ENCODE data around the gene SLC22A16. TPM values are rescaled to one million over a fixed set of nuclear protein-coding genes. Genes with fewer than 3 reads are reported as not detected.

Gene SLC22A16
- polyA plus RNA-seq, 1 of the 3 experiments (the other 2 are of a cell fraction): not detected

DNA sequence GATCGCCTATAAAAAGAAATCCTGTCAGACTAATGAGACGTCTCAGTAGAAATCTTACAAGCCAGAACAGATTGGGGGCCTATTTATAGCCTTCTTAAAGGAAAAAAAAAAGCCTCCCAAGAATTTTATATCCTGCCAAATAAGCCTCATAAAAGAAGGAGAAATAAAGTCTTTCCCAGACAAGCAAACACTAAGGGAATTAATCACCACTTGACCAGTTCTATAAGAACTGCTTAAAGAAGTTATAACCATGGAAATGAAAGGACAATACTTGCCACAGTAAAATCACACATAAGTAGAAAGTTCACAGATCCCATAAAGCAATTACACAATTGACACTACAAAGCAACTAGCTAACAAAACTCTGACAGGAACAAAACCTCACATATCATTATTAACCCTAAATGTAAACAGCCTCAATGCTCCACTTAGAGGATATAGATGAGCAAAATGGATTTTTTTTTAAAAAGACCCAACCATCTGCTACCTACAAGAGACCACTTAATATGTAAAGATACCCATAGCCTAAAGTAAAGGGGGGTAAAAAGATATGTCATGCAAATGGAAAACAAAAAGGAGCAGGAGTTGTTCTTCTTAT is 13.4 kb downstream of the SLC22A16 start:
- no peak for DNase-seq
- WGBS (ENCODE audit: low lambda C conversion rate): 23% methylated on average over 2 of the region's 2 CpGs
- Histone ChIP-seq H3K27me3 (ENCODE audit: insufficient read depth) (no peaks in the 10 kb centered on the region), H3K79me2 (ENCODE audit: insufficient read depth) (no peaks in the 10 kb centered on the region), H3F3A (replicated peaks; ENCODE audit: insufficient read depth) (no peaks in the 10 kb centered on the region), H3K4me2 (no peak overlapping the region), H3K9me2 (no peaks in the 10 kb centered on the region), H3K27ac (ENCODE audit: low read depth in 2 of 2, low read length in 1 of 2) (no peak overlapping the region), H4K20me1 (ENCODE audit: insufficient read depth) (no peaks in the 10 kb centered on the region), H3K4me1 (ENCODE audit: control insufficient read depth in 1 of 2, insufficient read depth in 2 of 2, low read depth in 1 of 2, low read length in 1 of 2) (no peaks in the 10 kb centered on the region), H3K4me3 (ENCODE audit: low read depth in 2 of 2, low read length in 1 of 2) (no peak overlapping the region), H3K36me3 (replicated peaks in 1 of 2; ENCODE audit: control insufficient read depth in 1 of 2, insufficient read depth in 2 of 2, low read length in 1 of 2) (no peaks in the 10 kb centered on the region), H2AFZ (ENCODE audit: low read depth) (no peak overlapping the region), H3K9ac (no peak overlapping the region), H3K9me3 (no peaks in the 10 kb centered on the region; the same call in 1 of the 2 replicates)
- TF ChIP-seq TCF12 (IDR thresholded peaks at IDR 0.05) (no peak), FOXM1 (IDR thresholded peaks at IDR 0.05; ENCODE audit: low read depth) (no peak), SIN3A (IDR thresholded peaks at IDR 0.05; ENCODE audit: borderline replicate concordance, low read depth, low read length) (no peak), FOXJ3 (CRISPR knock-in tag; IDR thresholded peaks at IDR 0.05) (no peak), RCOR1 (IDR thresholded peaks at IDR 0.05; ENCODE audit: low read length) (no peak), NRF1 (IDR thresholded peaks at IDR 0.05; ENCODE audit: low read depth, low read length) (no peak), YY1 (IDR thresholded peaks at IDR 0.05; ENCODE audit: low read depth) (no peak), POLR2AphosphoS5 (IDR thresholded peaks at IDR 0.05; ENCODE audit: low read depth, low read length) (no peak), SMC3 (IDR thresholded peaks at IDR 0.05; ENCODE audit: low read depth, low read length) (no peak), MEF2A (IDR thresholded peaks at IDR 0.05; ENCODE audit: borderline replicate concordance, low read depth) (no peak), ELF1 (IDR thresholded peaks at IDR 0.05) (no peak), EZH2phosphoT487 (IDR thresholded peaks at IDR 0.05; ENCODE audit: borderline replicate concordance, low read depth) (no peak), EP300 (IDR thresholded peaks at IDR 0.05; ENCODE audit: borderline replicate concordance in 1 of 2, low read depth in 1 of 2, low read length in 1 of 2) (no peak), TEAD4 (IDR thresholded peaks at IDR 0.05; ENCODE audit: borderline replicate concordance, insufficient read depth) (no peak)
- TF ChIP-seq, protein P1, sequence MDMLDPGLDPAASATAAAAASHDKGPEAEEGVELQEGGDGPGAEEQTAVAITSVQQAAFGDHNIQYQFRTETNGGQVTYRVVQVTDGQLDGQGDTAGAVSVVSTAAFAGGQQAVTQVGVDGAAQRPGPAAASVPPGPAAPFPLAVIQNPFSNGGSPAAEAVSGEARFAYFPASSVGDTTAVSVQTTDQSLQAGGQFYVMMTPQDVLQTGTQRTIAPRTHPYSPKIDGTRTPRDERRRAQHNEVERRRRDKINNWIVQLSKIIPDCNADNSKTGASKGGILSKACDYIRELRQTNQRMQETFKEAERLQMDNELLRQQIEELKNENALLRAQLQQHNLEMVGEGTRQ (IDR thresholded peaks at IDR 0.05; ENCODE audit: borderline replicate concordance, low read depth, low read length): no peak
- TF ChIP-seq, protein P2, sequence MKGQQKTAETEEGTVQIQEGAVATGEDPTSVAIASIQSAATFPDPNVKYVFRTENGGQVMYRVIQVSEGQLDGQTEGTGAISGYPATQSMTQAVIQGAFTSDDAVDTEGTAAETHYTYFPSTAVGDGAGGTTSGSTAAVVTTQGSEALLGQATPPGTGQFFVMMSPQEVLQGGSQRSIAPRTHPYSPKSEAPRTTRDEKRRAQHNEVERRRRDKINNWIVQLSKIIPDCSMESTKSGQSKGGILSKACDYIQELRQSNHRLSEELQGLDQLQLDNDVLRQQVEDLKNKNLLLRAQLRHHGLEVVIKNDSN (IDR thresholded peaks at IDR 0.05; ENCODE audit: borderline replicate concordance, low read depth): no peak
- TF ChIP-seq, protein P3, sequence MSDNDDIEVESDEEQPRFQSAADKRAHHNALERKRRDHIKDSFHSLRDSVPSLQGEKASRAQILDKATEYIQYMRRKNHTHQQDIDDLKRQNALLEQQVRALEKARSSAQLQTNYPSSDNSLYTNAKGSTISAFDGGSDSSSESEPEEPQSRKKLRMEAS (IDR thresholded peaks at IDR 0.05; ENCODE audit: low read depth): no peak
- TF ChIP-seq, protein P4, sequence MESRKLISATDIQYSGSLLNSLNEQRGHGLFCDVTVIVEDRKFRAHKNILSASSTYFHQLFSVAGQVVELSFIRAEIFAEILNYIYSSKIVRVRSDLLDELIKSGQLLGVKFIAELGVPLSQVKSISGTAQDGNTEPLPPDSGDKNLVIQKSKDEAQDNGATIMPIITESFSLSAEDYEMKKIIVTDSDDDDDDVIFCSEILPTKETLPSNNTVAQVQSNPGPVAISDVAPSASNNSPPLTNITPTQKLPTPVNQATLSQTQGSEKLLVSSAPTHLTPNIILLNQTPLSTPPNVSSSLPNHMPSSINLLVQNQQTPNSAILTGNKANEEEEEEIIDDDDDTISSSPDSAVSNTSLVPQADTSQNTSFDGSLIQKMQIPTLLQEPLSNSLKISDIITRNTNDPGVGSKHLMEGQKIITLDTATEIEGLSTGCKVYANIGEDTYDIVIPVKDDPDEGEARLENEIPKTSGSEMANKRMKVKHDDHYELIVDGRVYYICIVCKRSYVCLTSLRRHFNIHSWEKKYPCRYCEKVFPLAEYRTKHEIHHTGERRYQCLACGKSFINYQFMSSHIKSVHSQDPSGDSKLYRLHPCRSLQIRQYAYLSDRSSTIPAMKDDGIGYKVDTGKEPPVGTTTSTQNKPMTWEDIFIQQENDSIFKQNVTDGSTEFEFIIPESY (IDR thresholded peaks at IDR 0.05; ENCODE audit: borderline replicate concordance, low read depth): no peak
- ChIA-PET CTCF (no interaction called here), POLR2A (no interaction called here)

Data from SK-N-SH (cell line).